Adipocyte (in vitro differentiated cells): Measurements from ENCODE around the gene PAGE1.

ENCODE experiments used
- DNase-seq: peaks from one replicate; pipeline ENCODE4 v3.0.0-alpha.2; 2015; ENCODE audit warnings: low read depth
- H3K27me3 ChIP-seq: replicated peaks from 2 replicates; pipeline ENCODE4 v1.7.0; 2013; ENCODE audit warnings: mild to moderate bottlenecking, low read length, moderate library complexity; ENCODE audit not compliant: control insufficient read depth, insufficient read depth
- H3K36me3 ChIP-seq: 2 replicates; pipeline ENCODE4 v1.7.0; 2013; ENCODE audit warnings: low read length, mild to moderate bottlenecking, moderate library complexity; ENCODE audit not compliant: control insufficient read depth, insufficient read depth, severe bottlenecking
- H3K4me1 ChIP-seq: 2 replicates; pipeline ENCODE4 v1.7.0; 2013; ENCODE audit warnings: mild to moderate bottlenecking, low read length, moderate library complexity; ENCODE audit not compliant: control insufficient read depth, insufficient read depth
- H3K4me3 ChIP-seq: 2 replicates; pipeline ENCODE4 v1.7.0; 2013; ENCODE audit warnings: mild to moderate bottlenecking, low read length, moderate library complexity
- H3K9ac ChIP-seq: 2 replicates; pipeline ENCODE4 v1.7.0; 2013; ENCODE audit warnings: mild to moderate bottlenecking, low read length, moderate library complexity
- H3K9me3 ChIP-seq: 2 replicates; pipeline ENCODE4 v1.7.0; 2013; ENCODE audit warnings: mild to moderate bottlenecking, low read length, moderate library complexity; ENCODE audit not compliant: control insufficient read depth

PAGE1 gene

GRCh38 chrX:49701933-49702332, 6.1 kb upstream of the PAGE1 start:
- H3K9ac ChIP-seq: no peak overlapping the region
- H3K9me3 ChIP-seq: no peaks in the 10 kb centered on the region
- no peaks in the 10 kb centered on the region for H3K4me1 ChIP-seq
- no peak for DNase-seq
- no peaks in the 10 kb centered on the region for H3K36me3 ChIP-seq
- H3K4me3 ChIP-seq: no peak overlapping the region
- peaks cover 46% of the 10 kb centered on the region for H3K27me3 ChIP-seq

GRCh38 chrX:49701323-49701722, 5.5 kb upstream of the PAGE1 start:
- Histone ChIP-seq H3K4me3 (no peak overlapping the region), H3K4me1 (no peaks in the 10 kb centered on the region), H3K9ac (no peak overlapping the region), H3K27me3 (peaks cover 41% of the 10 kb centered on the region), H3K36me3 (no peaks in the 10 kb centered on the region), H3K9me3 (no peaks in the 10 kb centered on the region)
- no peak for DNase-seq

GRCh38 chrX:49675075-49675719, 20.6 kb downstream of the PAGE1 start:
- Histone ChIP-seq H3K36me3 (no peaks in the 10 kb centered on the region), H3K9me3 (no peaks in the 10 kb centered on the region), H3K4me3 (no peak overlapping the region), H3K9ac (no peak overlapping the region), H3K4me1 (no peaks in the 10 kb centered on the region), H3K27me3 (peaks cover 21% of the 10 kb centered on the region)
- no peak for DNase-seq

GRCh38 chrX:49673394-49673793, 22.4 kb downstream of the PAGE1 start:
- H3K9ac ChIP-seq: no peak overlapping the region
- H3K27me3 ChIP-seq: peaks cover 27% of the 10 kb centered on the region
- no peaks in the 10 kb centered on the region for H3K36me3 ChIP-seq
- H3K4me1 ChIP-seq: no peaks in the 10 kb centered on the region
- DNase-seq: no peak
- peaks cover 10% of the 10 kb centered on the region for H3K9me3 ChIP-seq
- H3K4me3 ChIP-seq: no peak overlapping the region

GRCh38 chrX:49664824-49665223, 31.0 kb downstream of the PAGE1 start:
- H3K9ac ChIP-seq: no peak overlapping the region
- peaks cover 17% of the 10 kb centered on the region for H3K27me3 ChIP-seq
- no peak for DNase-seq
- H3K4me1 ChIP-seq: no peaks in the 10 kb centered on the region
- peaks cover 39% of the 10 kb centered on the region for H3K9me3 ChIP-seq
- H3K4me3 ChIP-seq: no peak overlapping the region
- no peaks in the 10 kb centered on the region for H3K36me3 ChIP-seq

- peaks cover 15% of the 10 kb centered on the region for H3K27me3 ChIP-seq
- DNase-seq: no peak
- H3K9me3 ChIP-seq: peaks cover 14% of the 10 kb centered on the region
- no peak overlapping the region for H3K9ac ChIP-seq
- no peak overlapping the region for H3K4me3 ChIP-seq
- no peaks in the 10 kb centered on the region for H3K36me3 ChIP-seq
- no peaks in the 10 kb centered on the region for H3K4me1 ChIP-seq
Measured at GRCh38 chrX:49661881-49662280, 33.9 kb downstream of the PAGE1 start.

- Histone ChIP-seq H3K9me3 (no peaks in the 10 kb centered on the region), H3K36me3 (no peaks in the 10 kb centered on the region), H3K4me3 (no peak overlapping the region), H3K4me1 (no peaks in the 10 kb centered on the region), H3K9ac (no peak overlapping the region), H3K27me3 (peaks cover 12% of the 10 kb centered on the region)
- DNase-seq: no peak
Measured at GRCh38 chrX:49659771-49660170, 36.0 kb downstream of the PAGE1 start.

- DNase-seq: no peak
- Histone ChIP-seq H3K9me3 (no peaks in the 10 kb centered on the region), H3K4me3 (no peak overlapping the region), H3K27me3 (peaks cover 7% of the 10 kb centered on the region), H3K36me3 (no peaks in the 10 kb centered on the region), H3K9ac (no peak overlapping the region), H3K4me1 (no peaks in the 10 kb centered on the region)
Measured at GRCh38 chrX:49656533-49656932, 39.3 kb downstream of the PAGE1 start.

- DNase-seq: no peak
- Histone ChIP-seq H3K9ac (no peak overlapping the region), H3K4me3 (no peak overlapping the region), H3K36me3 (no peaks in the 10 kb centered on the region), H3K27me3 (peaks cover 43% of the 10 kb centered on the region), H3K4me1 (no peaks in the 10 kb centered on the region), H3K9me3 (no peaks in the 10 kb centered on the region)
Measured at GRCh38 chrX:49644991-49645637, 50.7 kb downstream of the PAGE1 start.
